KBM-7 (cell line): ENCODE data around the gene PFAS.
"Not testable (repeated sequence)": the region's sequence is repeated elsewhere in the genome, so short reads cannot be mapped to it uniquely, and the experiment has no call there.

Experiments
- DNase-seq: peaks from one replicate; pipeline ENCODE4 v3.0.0-alpha.2; 2015
- in situ Hi-C: fragments of 300-500 bp; cut with MboI; formaldehyde crosslinking; loops from 2 replicates; pipeline ENCODE4 v1.14.3; 2020; ENCODE audit warnings: low sequenced_read_pairs, low pct_unique_long_range_greater_than_20kb, mixed read lengths

The PFAS gene

GRCh38 chr17:8248751-8249607, at the start of gene PFAS:
Gene PFAS, plus strand, starts transcription at chr17:8249289. Its CDS starts 4,649 bp downstream, at chr17:8253938.
- in situ Hi-C loops = no loop called here
- peak; percentile 93 for DNase-seq

GRCh38 chr17:8204761-8205555, 44.1 kb upstream of the PFAS start:
- no peak for DNase-seq
- in situ Hi-C loops = no loop called here

- no peak for DNase-seq
- in situ Hi-C loops = no loop called here
Measured at GRCh38 chr17:8206536-8206935, 42.6 kb upstream of the PFAS start.

GRCh38 chr17:8209907-8210760, 39.0 kb upstream of the PFAS start, which contains the start of gene AURKB:
Gene AURKB, minus strand, starts transcription at chr17:8210575. Its CDS starts 351 bp downstream, at chr17:8210224.
- in situ Hi-C loops = no loop called here
- peak; percentile 94 for DNase-seq

- in situ Hi-C loops = no loop called here
- DNase-seq = no peak
Measured at GRCh38 chr17:8210761-8211458, 38.2 kb upstream of the PFAS start.

- DNase-seq = no peak
- in situ Hi-C loops = no loop called here
Measured at GRCh38 chr17:8212312-8213180, 36.5 kb upstream of the PFAS start.

- DNase-seq, in situ Hi-C loops: not testable (repeated sequence)
Measured at GRCh38 chr17:8214000-8214399, 35.1 kb upstream of the PFAS start.

- peak; percentile 95 for DNase-seq
- in situ Hi-C loops = no loop called here
Measured at GRCh38 chr17:8220783-8221662, 28.1 kb upstream of the PFAS start.

- DNase-seq = peak; percentile 94
- in situ Hi-C loops = no loop called here
Measured at GRCh38 chr17:8221663-8222379, 27.3 kb upstream of the PFAS start.

GRCh38 chr17:8222380-8222629, 26.8 kb upstream of the PFAS start:
- peak; percentile 89 for DNase-seq
- in situ Hi-C loops = no loop called here

GRCh38 chr17:8222630-8223355, 26.3 kb upstream of the PFAS start:
- in situ Hi-C loops = no loop called here
- DNase-seq = peak; percentile 97

- in situ Hi-C loops = no loop called here
- DNase-seq = peak; percentile 85
Measured at GRCh38 chr17:8223356-8224126, 25.5 kb upstream of the PFAS start.

GRCh38 chr17:8224891-8225812, 23.9 kb upstream of the PFAS start:
- DNase-seq = no peak
- in situ Hi-C loops = no loop called here

GRCh38 chr17:8225813-8226535, 23.1 kb upstream of the PFAS start:
- DNase-seq = peak; percentile 87
- in situ Hi-C loops = no loop called here
